Fibroblast of lung (primary cell): ENCODE data around the gene PIK3C2A.

Source experiments
- EZH2 ChIP-seq: IDR thresholded peaks from 2 replicates; pipeline ENCODE4 v1.5.1; 2012; ENCODE audit warnings: low read length, control low read depth, mild to moderate bottlenecking; ENCODE audit errors: missing control alignments
- TF ChIP-seq, protein P1 (sequence below), 2 donors: IDR thresholded peaks in 1 of 2; conservative IDR thresholded peaks in 1 of 2; 1 replicate in 1 of 2; 2 replicates in 1 of 2; pipeline ENCODE4 v1.5.1; 2011 to 2012; ENCODE audit warnings: low read length in 2 of 2, control low read depth in 1 of 2, inconsistent platforms in 1 of 2, low read depth in 1 of 2, mild to moderate bottlenecking in 1 of 2

DNA sequence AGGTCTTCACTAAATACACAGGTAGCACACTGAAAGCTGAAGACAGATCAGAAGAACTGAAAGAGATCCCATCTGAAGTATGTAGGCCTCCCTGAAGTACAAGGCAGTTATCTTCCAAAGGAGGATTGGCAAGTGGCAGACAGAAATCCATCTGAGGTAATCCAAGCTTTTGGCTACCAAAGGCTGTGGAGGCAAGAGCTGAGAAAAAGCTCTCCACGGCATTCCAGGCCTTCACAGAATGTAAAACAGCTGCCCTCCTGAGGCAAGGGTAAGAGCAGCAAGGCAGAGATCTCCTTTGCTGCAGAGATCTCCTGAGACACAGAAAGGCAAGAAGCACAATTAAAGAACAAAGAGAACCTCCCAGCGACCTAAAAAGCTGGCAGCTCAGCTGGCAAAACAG is 19.1 kb downstream of the PIK3C2A start:
- TF ChIP-seq, protein P1, sequence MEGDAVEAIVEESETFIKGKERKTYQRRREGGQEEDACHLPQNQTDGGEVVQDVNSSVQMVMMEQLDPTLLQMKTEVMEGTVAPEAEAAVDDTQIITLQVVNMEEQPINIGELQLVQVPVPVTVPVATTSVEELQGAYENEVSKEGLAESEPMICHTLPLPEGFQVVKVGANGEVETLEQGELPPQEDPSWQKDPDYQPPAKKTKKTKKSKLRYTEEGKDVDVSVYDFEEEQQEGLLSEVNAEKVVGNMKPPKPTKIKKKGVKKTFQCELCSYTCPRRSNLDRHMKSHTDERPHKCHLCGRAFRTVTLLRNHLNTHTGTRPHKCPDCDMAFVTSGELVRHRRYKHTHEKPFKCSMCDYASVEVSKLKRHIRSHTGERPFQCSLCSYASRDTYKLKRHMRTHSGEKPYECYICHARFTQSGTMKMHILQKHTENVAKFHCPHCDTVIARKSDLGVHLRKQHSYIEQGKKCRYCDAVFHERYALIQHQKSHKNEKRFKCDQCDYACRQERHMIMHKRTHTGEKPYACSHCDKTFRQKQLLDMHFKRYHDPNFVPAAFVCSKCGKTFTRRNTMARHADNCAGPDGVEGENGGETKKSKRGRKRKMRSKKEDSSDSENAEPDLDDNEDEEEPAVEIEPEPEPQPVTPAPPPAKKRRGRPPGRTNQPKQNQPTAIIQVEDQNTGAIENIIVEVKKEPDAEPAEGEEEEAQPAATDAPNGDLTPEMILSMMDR (conservative IDR thresholded peaks at IDR 0.05 in 1 of 2, IDR thresholded peaks at IDR 0.05 in 1 of 2; ENCODE audit: low read depth in 1 of 2, low read length in 2 of 2): no peak
- TF ChIP-seq EZH2: no peak
